GM21515 (cell line): ENCODE data around the gene POFUT2.
"Not testable (repeated sequence)": the region's sequence is repeated elsewhere in the genome, so short reads cannot be mapped to it uniquely, and the experiment has no call there.

Source experiments
- ATAC-seq: cut with Tn5 transposase; IDR thresholded peaks from one replicate; pipeline ENCODE4 v1.9.1; 2021; ENCODE audit not compliant: unreplicated experiment

POFUT2 gene

GRCh38 chr21:45310459-45310858, 22.8 kb upstream of the POFUT2 start:
- ATAC-seq: no peak

- ATAC-seq: no peak
Observed at GRCh38 chr21:45309987-45310381, 22.3 kb upstream of the POFUT2 start.

GRCh38 chr21:45309069-45309986, 21.6 kb upstream of the POFUT2 start:
- ATAC-seq: no peak

- no peak for ATAC-seq
Observed at GRCh38 chr21:45308194-45309068, 20.7 kb upstream of the POFUT2 start.

GRCh38 chr21:45307597-45308158, 20.0 kb upstream of the POFUT2 start:
- ATAC-seq: not testable (repeated sequence)

GRCh38 chr21:45306832-45307571, 19.3 kb upstream of the POFUT2 start:
- no peak for ATAC-seq

GRCh38 chr21:45306453-45306831, 18.7 kb upstream of the POFUT2 start:
- ATAC-seq: no peak

- no peak for ATAC-seq
Observed at GRCh38 chr21:45305836-45306235, 18.1 kb upstream of the POFUT2 start.

- ATAC-seq: no peak
Observed at GRCh38 chr21:45304945-45305344, 17.2 kb upstream of the POFUT2 start.

GRCh38 chr21:45304476-45304830, 16.8 kb upstream of the POFUT2 start:
- no peak for ATAC-seq

- no peak for ATAC-seq
Observed at GRCh38 chr21:45303751-45304475, 16.2 kb upstream of the POFUT2 start.

GRCh38 chr21:45303091-45303615, 15.5 kb upstream of the POFUT2 start:
- ATAC-seq: no peak

- ATAC-seq: no peak
Observed at GRCh38 chr21:45302082-45303061, 14.7 kb upstream of the POFUT2 start.

- ATAC-seq: no peak
Observed at GRCh38 chr21:45301521-45302081, 13.9 kb upstream of the POFUT2 start.

GRCh38 chr21:45300786-45301520, 13.3 kb upstream of the POFUT2 start:
- ATAC-seq: no peak

GRCh38 chr21:45299864-45300785, 12.4 kb upstream of the POFUT2 start:
- no peak for ATAC-seq
